Cardiac muscle cell (in vitro differentiated cells and primary cell): ENCODE data around the gene GNAZ. TPM values are rescaled to one million over a fixed set of nuclear protein-coding genes. Genes with fewer than 3 reads are reported as not detected.
"Not testable (repeated sequence)": the region's sequence is repeated elsewhere in the genome, so short reads cannot be mapped to it uniquely, and the experiment has no call there.

ENCODE experiments used
- DNase-seq, 2 donors: peaks; one replicate each; pipeline versions ENCODE4 v3.0.0 to v3.0.0-alpha.2; 2010 to 2017; ENCODE audit warnings: low read depth in 1 of 2, low spot score in 1 of 2
- H3K27ac ChIP-seq: fragments of 200-600 bp; sonication (generic); 2 replicates; pipeline ENCODE4 v1.5.1; 2016
- H3K27me3 ChIP-seq: fragments of 200-600 bp; sonication (generic); 2 replicates; pipeline ENCODE4 v1.6.0; 2016; ENCODE audit warnings: control low read depth
- H3K36me3 ChIP-seq: fragments of 200-600 bp; sonication (generic); 2 replicates; pipeline ENCODE4 v1.5.1; 2016; ENCODE audit warnings: control low read depth
- H3K4me1 ChIP-seq: fragments of 200-600 bp; sonication (generic); 2 replicates; pipeline ENCODE4 v1.8.1; 2017; ENCODE audit warnings: low read depth, mild to moderate bottlenecking, mixed run types
- H3K4me3 ChIP-seq: fragments of 200-600 bp; sonication (generic); 2 replicates; pipeline ENCODE4 v1.5.1; 2016; ENCODE audit warnings: mild to moderate bottlenecking
- H3K9me3 ChIP-seq: fragments of 200-600 bp; sonication (generic); 2 replicates; pipeline ENCODE4 v1.5.1; 2017; ENCODE audit warnings: low read depth, mild to moderate bottlenecking, control low read depth
- CTCF ChIP-seq: IDR thresholded peaks from 2 replicates; pipeline ENCODE4 v1.5.1; 2012; ENCODE audit warnings: low read depth, mild to moderate bottlenecking, low read length
- polyA plus RNA-seq: library from polyadenylated mRNA; unstranded; fragments of >200 nt; fragmentation: Nextera tagmentation; extraction: Ambion mirVana; gene quantifications from 2 replicates; pipeline ENCODE4 v1.2.1, GENCODE V29; 2016
- total RNA-seq: library from RNA; depleted of rRNA; stranded (reverse); fragments of >200 nt; gene quantifications from 2 replicates; pipeline ENCODE4 v1.2.3, GENCODE V29; 2016

GNAZ gene
- total and polyA plus RNA-seq, 2 experiments from 2014 or later: 1.8 to 3.7 TPM

DNA sequence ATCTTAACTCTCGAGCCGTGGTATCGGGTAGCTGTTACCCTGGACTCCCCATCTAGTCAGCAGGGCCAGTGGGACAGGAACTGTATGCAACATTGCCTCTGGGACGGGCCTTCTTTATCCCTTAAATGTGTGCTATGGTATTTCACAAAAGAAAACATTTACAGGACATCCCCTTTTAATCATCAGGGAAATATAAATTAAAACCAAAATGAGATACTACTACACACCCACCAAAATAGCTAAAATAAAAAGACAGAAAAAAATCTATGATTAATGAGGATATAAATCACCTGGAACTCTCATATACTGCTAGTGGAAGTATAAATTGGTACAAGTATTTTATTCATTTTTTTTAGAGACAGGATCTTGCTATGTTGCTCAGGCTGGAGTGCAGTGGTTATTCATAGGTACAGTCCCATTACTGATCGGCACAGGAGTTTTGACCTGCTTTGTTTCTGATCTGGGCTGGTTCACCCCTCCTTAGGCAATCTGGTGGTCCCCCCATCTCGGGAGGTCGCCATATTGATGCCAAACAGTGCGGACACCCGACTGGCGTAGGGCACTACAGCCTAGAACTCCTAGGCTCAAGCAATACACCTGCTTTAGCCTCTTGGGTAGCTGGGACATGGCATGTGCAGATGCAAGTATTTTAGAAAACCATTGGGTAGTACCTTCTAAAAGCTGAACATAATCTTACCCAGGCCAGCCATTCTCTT is 62.2 kb downstream of the GNAZ start:
- Histone ChIP-seq H3K27ac (no peak overlapping the region), H3K27me3 (no peaks in the 10 kb centered on the region), H3K4me3 (no peak overlapping the region), H3K9me3 (no peaks in the 10 kb centered on the region), H3K36me3 (no peaks in the 10 kb centered on the region), H3K4me1 (no peaks in the 10 kb centered on the region)
- TF ChIP-seq CTCF: no peak
- no peak for DNase-seq

DNA sequence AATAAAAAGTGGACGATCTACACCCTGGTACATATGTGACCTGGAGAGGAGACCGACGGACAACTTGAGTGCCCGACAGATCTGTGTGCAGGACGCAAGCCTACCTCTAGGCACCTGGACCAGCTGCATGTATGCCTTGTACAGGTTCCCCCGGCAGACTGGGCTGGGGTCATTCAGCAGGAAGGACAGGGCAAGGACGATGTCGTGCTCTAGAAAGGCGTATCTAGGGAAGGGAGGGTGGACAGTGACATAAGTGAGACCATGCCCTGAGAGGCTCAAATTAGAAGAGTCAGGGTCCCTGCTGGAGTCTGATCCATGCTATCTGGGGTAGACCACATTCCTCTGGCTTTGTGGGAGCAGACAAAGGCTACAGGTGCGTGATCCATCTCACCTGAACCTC is 63.6 kb downstream of the GNAZ start:
- no peaks in the 10 kb centered on the region for H3K9me3 ChIP-seq
- no peak for DNase-seq
- H3K4me1 ChIP-seq: no peaks in the 10 kb centered on the region
- no peaks in the 10 kb centered on the region for H3K36me3 ChIP-seq
- no peak overlapping the region for H3K27ac ChIP-seq
- TF ChIP-seq CTCF: no peak
- no peaks in the 10 kb centered on the region for H3K27me3 ChIP-seq
- no peak overlapping the region for H3K4me3 ChIP-seq

GRCh38 chr22:23136991-23137390 is 66.7 kb downstream of the GNAZ start:
- H3K27me3 ChIP-seq, H3K4me1 ChIP-seq, H3K9me3 ChIP-seq, H3K36me3 ChIP-seq, DNase-seq, H3K27ac ChIP-seq, H3K4me3 ChIP-seq: not testable (repeated sequence)

- H3K36me3 ChIP-seq: no peaks in the 10 kb centered on the region
- H3K4me1 ChIP-seq: peaks cover 3% of the 10 kb centered on the region
- H3K4me3 ChIP-seq: no peak overlapping the region
- H3K27me3 ChIP-seq: no peaks in the 10 kb centered on the region
- DNase-seq: no peak
- no peak overlapping the region for H3K27ac ChIP-seq
- TF ChIP-seq CTCF: no peak
- H3K9me3 ChIP-seq: no peaks in the 10 kb centered on the region
Observed at GRCh38 chr22:23137468-23137867, 67.1 kb downstream of the GNAZ start.

GRCh38 chr22:23137905-23138561 is 67.7 kb downstream of the GNAZ start:
- no peak for TF ChIP-seq CTCF
- no peaks in the 10 kb centered on the region for H3K36me3 ChIP-seq
- H3K4me1 ChIP-seq: peaks cover 3% of the 10 kb centered on the region
- no peak overlapping the region for H3K4me3 ChIP-seq
- H3K27ac ChIP-seq: no peak overlapping the region
- peak in 1 of 2 donors; percentile 8 for DNase-seq
- no peaks in the 10 kb centered on the region for H3K27me3 ChIP-seq
- H3K9me3 ChIP-seq: no peaks in the 10 kb centered on the region
